Neural cell (in vitro differentiated cells): Measurements from ENCODE around the gene TPI1. TPM values are rescaled to one million over a fixed set of nuclear protein-coding genes. Genes with fewer than 3 reads are reported as not detected.

Source experiments
- H2AFZ ChIP-seq: fragments of 200-600, 300-800 bp; sonication (generic), shearing (Covaris generic); 2 replicates; pipeline ENCODE4 v1.6.0; 2014; ENCODE audit warnings: low read depth, mild to moderate bottlenecking, antibody characterized with exemption, low read length, moderate library complexity
- H3F3A ChIP-seq: fragments of 200-600 bp; shearing (Covaris generic); 2 replicates; pipeline ENCODE4 v1.6.1; 2016; ENCODE audit warnings: mild to moderate bottlenecking, moderate library complexity, mixed read lengths, antibody characterized with exemption, low read length; ENCODE audit not compliant: insufficient read depth, poor library complexity, severe bottlenecking
- H3K27ac ChIP-seq: fragments of 200-600, 300-800 bp; sonication (generic), shearing (Covaris generic); 2 replicates; pipeline ENCODE4 v1.5.1; 2014; ENCODE audit warnings: mild to moderate bottlenecking, low read length, moderate library complexity
- H3K27me3 ChIP-seq: fragments of 300-800, 200-600 bp; sonication (generic), shearing (Covaris generic); 2 replicates; pipeline ENCODE4 v1.6.0; 2014; ENCODE audit warnings: mild to moderate bottlenecking, low read depth, low read length, moderate library complexity; ENCODE audit not compliant: insufficient read depth
- H3K36me3 ChIP-seq: fragments of 300-800, 200-600 bp; sonication (generic), shearing (Covaris generic); 2 replicates; pipeline ENCODE4 v1.5.1; 2014; ENCODE audit warnings: mild to moderate bottlenecking, antibody characterized with exemption, low read length, moderate library complexity; ENCODE audit not compliant: insufficient read depth
- H3K4me2 ChIP-seq: fragments of 300-800, 200-600 bp; sonication (generic), shearing (Covaris generic); 2 replicates; pipeline ENCODE4 v1.6.0; 2014; ENCODE audit warnings: mild to moderate bottlenecking, low read length
- H3K4me3 ChIP-seq: fragments of 300-800, 200-600 bp; sonication (generic), shearing (Covaris generic); 2 replicates; pipeline ENCODE4 v1.5.1; 2014; ENCODE audit warnings: mild to moderate bottlenecking, low read length, moderate library complexity
- H3K79me2 ChIP-seq: fragments of 200-600 bp; shearing (Covaris generic); replicated peaks from 2 replicates; pipeline ENCODE4 v1.6.0; 2014; ENCODE audit warnings: mild to moderate bottlenecking, low read length, moderate library complexity; ENCODE audit not compliant: insufficient read depth
- H3K9ac ChIP-seq: fragments of 300-800, 200-600 bp; sonication (generic), shearing (Covaris generic); 2 replicates; pipeline ENCODE4 v1.6.1; 2016; ENCODE audit warnings: mild to moderate bottlenecking, low read length, mixed read lengths
- H3K9me2 ChIP-seq: fragments of 200-600 bp; shearing (Covaris generic); 2 replicates; pipeline ENCODE4 v1.6.1; 2016; ENCODE audit warnings: mild to moderate bottlenecking, low read length, mixed read lengths; ENCODE audit not compliant: insufficient read depth
- H3K9me3 ChIP-seq: fragments of 200-600, 300-800 bp; sonication (generic), shearing (Covaris generic); 2 replicates; pipeline ENCODE4 v1.6.1; 2016; ENCODE audit warnings: mild to moderate bottlenecking, mixed run types, low read length, moderate library complexity, mixed read lengths
- H4K20me1 ChIP-seq: fragments of 200-600 bp; shearing (Covaris generic); 2 replicates; pipeline ENCODE4 v1.6.1; 2016; ENCODE audit warnings: mild to moderate bottlenecking, mixed run types; ENCODE audit not compliant: insufficient read depth
- EP300 ChIP-seq: fragments of 450-650 bp; conservative IDR thresholded peaks from 2 replicates; pipeline ENCODE4 v1.6.1; 2014; ENCODE audit warnings: antibody characterized with exemption, mild to moderate bottlenecking, moderate library complexity; ENCODE audit not compliant: poor library complexity, severe bottlenecking
- EZH2 ChIP-seq: fragments of 200-600, 300-800 bp; shearing (Covaris generic), sonication (generic); IDR thresholded peaks from 2 replicates; pipeline ENCODE4 v1.6.1; 2014; ENCODE audit warnings: antibody characterized with exemption, low read length, borderline replicate concordance, mild to moderate bottlenecking; ENCODE audit not compliant: insufficient read depth, poor library complexity, severe bottlenecking
- MXI1 ChIP-seq: fragments of 450-650 bp; conservative IDR thresholded peaks from 2 replicates; pipeline ENCODE4 v1.6.1; 2014; ENCODE audit warnings: antibody characterized with exemption, mild to moderate bottlenecking; ENCODE audit not compliant: poor library complexity, severe bottlenecking
- POLR2AphosphoS5 ChIP-seq: IDR thresholded peaks from 2 replicates; pipeline ENCODE4 v1.6.1; 2012
- RAD21 ChIP-seq: fragments of 450-650 bp; conservative IDR thresholded peaks from 2 replicates; pipeline ENCODE4 v1.6.1; 2014; ENCODE audit warnings: antibody characterized with exemption, mild to moderate bottlenecking, moderate library complexity
- SMC3 ChIP-seq: fragments of 450-650 bp; conservative IDR thresholded peaks from 2 replicates; pipeline ENCODE4 v1.6.1; 2014; ENCODE audit warnings: antibody characterized with exemption, mild to moderate bottlenecking, moderate library complexity; ENCODE audit not compliant: poor library complexity
- TAF1 ChIP-seq: IDR thresholded peaks from 2 replicates; pipeline ENCODE4 v1.6.1; 2012; ENCODE audit warnings: low read depth
- polyA plus RNA-seq: library from polyadenylated mRNA; depleted of rRNA; stranded (reverse); fragments of >200 nt; gene quantifications from 2 replicates; pipeline ENCODE4 v1.2.3, GENCODE V29; 2014
- TF ChIP-seq, protein P1 (sequence below): fragments of 450-650 bp; IDR thresholded peaks from 2 replicates; pipeline ENCODE4 v1.5.1; 2014; ENCODE audit warnings: antibody characterized with exemption, mild to moderate bottlenecking, moderate library complexity; ENCODE audit not compliant: poor library complexity, severe bottlenecking
- TF ChIP-seq, protein P2 (sequence below): IDR thresholded peaks from 2 replicates; pipeline ENCODE4 v1.6.1; 2012; ENCODE audit warnings: borderline replicate concordance

Gene TPI1
- polyA plus RNA-seq, 1 donor from 2014 or later = 288 TPM

DNA sequence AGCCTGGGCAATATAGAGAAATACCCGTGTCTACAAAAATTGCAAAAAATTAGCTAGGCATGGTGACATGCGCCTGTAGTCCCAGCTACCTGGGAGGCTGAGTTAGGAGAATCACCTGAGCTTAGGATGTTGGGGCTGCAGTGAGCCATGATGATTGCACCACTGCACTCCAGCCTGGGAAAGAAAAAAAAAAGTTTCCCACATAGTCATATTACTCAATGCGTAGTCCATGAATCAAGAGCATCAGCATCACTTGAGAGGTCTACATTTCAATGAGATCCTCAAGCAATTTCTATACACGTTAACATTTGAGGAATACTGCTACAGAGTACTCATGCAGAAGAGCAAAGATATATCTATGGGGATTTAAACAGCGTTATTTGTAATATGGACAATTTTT is 32.1 kb downstream of the TPI1 start:
- no peaks in the 10 kb centered on the region for H4K20me1 ChIP-seq
- H3K27ac ChIP-seq = no peak overlapping the region
- no peak overlapping the region for H3K4me3 ChIP-seq
- H3K27me3 ChIP-seq = no peaks in the 10 kb centered on the region
- no peaks in the 10 kb centered on the region for H3K9me2 ChIP-seq
- H3F3A ChIP-seq = peaks cover 4% of the 10 kb centered on the region
- H3K36me3 ChIP-seq = no peaks in the 10 kb centered on the region
- TF ChIP-seq, protein P1, sequence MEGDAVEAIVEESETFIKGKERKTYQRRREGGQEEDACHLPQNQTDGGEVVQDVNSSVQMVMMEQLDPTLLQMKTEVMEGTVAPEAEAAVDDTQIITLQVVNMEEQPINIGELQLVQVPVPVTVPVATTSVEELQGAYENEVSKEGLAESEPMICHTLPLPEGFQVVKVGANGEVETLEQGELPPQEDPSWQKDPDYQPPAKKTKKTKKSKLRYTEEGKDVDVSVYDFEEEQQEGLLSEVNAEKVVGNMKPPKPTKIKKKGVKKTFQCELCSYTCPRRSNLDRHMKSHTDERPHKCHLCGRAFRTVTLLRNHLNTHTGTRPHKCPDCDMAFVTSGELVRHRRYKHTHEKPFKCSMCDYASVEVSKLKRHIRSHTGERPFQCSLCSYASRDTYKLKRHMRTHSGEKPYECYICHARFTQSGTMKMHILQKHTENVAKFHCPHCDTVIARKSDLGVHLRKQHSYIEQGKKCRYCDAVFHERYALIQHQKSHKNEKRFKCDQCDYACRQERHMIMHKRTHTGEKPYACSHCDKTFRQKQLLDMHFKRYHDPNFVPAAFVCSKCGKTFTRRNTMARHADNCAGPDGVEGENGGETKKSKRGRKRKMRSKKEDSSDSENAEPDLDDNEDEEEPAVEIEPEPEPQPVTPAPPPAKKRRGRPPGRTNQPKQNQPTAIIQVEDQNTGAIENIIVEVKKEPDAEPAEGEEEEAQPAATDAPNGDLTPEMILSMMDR = no peak
- TF ChIP-seq EZH2 = no peak
- H3K9me3 ChIP-seq = no peaks in the 10 kb centered on the region
- H3K9ac ChIP-seq = no peak overlapping the region
- H3K79me2 ChIP-seq = no peaks in the 10 kb centered on the region
- H3K4me2 ChIP-seq = no peak overlapping the region
- H2AFZ ChIP-seq = no peak overlapping the region

DNA sequence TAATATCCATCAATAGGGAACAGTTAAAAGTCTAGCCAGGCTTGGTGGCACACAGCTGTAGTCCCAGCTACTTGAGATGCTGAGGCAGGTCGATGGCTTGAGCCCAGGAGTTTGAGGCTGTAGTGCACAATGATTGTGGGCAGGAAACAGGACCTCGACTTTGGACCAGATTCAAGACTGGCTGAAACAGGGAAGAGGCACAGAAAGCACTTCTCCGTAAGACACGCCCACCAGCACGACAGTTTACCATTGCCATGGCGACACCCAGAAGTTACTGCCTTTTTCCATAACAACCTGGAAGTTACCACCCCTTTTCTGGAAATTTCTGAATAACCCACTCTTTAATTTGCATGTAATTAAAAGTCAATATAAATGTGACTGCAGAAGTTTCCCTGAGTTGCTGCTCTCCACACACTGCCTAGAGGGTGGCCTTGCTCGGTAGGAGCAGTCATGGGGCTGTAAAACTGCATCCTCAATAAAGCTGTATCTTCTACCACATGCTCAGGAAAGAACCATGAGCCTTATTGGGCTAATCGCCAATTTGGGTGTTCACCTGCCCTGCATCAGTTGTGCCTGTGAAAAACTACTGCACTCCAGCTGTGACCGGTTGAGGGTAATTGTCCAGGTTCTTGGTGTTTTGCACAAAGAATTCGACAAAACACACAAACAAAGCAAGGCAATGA is 32.6 kb downstream of the TPI1 start:
- Histone ChIP-seq H4K20me1 (no peaks in the 10 kb centered on the region), H3K79me2 (no peaks in the 10 kb centered on the region), H3K4me2 (no peak overlapping the region), H3K27ac (no peak overlapping the region), H3F3A (peaks cover 4% of the 10 kb centered on the region), H2AFZ (no peak overlapping the region), H3K9me2 (no peaks in the 10 kb centered on the region), H3K36me3 (no peaks in the 10 kb centered on the region), H3K27me3 (no peaks in the 10 kb centered on the region), H3K9me3 (no peaks in the 10 kb centered on the region), H3K4me3 (no peak overlapping the region), H3K9ac (no peak overlapping the region)
- TF ChIP-seq RAD21 (no peak), SMC3 (no peak), POLR2AphosphoS5 (no peak), TAF1 (no peak), EP300 (no peak), EZH2 (no peak), MXI1 (no peak)
- TF ChIP-seq, protein P1 = no peak
- TF ChIP-seq, protein P2, sequence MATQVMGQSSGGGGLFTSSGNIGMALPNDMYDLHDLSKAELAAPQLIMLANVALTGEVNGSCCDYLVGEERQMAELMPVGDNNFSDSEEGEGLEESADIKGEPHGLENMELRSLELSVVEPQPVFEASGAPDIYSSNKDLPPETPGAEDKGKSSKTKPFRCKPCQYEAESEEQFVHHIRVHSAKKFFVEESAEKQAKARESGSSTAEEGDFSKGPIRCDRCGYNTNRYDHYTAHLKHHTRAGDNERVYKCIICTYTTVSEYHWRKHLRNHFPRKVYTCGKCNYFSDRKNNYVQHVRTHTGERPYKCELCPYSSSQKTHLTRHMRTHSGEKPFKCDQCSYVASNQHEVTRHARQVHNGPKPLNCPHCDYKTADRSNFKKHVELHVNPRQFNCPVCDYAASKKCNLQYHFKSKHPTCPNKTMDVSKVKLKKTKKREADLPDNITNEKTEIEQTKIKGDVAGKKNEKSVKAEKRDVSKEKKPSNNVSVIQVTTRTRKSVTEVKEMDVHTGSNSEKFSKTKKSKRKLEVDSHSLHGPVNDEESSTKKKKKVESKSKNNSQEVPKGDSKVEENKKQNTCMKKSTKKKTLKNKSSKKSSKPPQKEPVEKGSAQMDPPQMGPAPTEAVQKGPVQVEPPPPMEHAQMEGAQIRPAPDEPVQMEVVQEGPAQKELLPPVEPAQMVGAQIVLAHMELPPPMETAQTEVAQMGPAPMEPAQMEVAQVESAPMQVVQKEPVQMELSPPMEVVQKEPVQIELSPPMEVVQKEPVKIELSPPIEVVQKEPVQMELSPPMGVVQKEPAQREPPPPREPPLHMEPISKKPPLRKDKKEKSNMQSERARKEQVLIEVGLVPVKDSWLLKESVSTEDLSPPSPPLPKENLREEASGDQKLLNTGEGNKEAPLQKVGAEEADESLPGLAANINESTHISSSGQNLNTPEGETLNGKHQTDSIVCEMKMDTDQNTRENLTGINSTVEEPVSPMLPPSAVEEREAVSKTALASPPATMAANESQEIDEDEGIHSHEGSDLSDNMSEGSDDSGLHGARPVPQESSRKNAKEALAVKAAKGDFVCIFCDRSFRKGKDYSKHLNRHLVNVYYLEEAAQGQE = no peak
